Fibroblast of pulmonary artery (primary cell): ENCODE data around the gene ZSCAN12.

Source experiments
- DNase-seq: peaks from one replicate; pipeline ENCODE4 v3.0.0-alpha.2; 2010; ENCODE audit warnings: low read depth
- H3K4me3 ChIP-seq: replicated peaks from 2 replicates; pipeline ENCODE4 v1.5.1; 2011; ENCODE audit warnings: low read depth, mild to moderate bottlenecking, control low read depth, low read length, moderate library complexity
- CTCF ChIP-seq: IDR thresholded peaks from 2 replicates; pipeline ENCODE4 v1.5.1; 2011; ENCODE audit warnings: mild to moderate bottlenecking, control low read depth, low read length, inconsistent platforms; ENCODE audit errors: missing control alignments

Gene ZSCAN12

GRCh38 chr6:28436404-28436803 is 36.9 kb upstream of the ZSCAN12 start:
- no peak for TF ChIP-seq CTCF
- no peak overlapping the region for H3K4me3 ChIP-seq
- no peak for DNase-seq

- DNase-seq = no peak
- no peak for TF ChIP-seq CTCF
- no peak overlapping the region for H3K4me3 ChIP-seq
These were observed 33.6 kb upstream of the ZSCAN12 start for GRCh38 chr6:28433119-28433518.

- TF ChIP-seq CTCF = no peak
- H3K4me3 ChIP-seq = no peak overlapping the region
- no peak for DNase-seq
These were observed 30.2 kb upstream of the ZSCAN12 start for GRCh38 chr6:28429781-28430180.

- no peak for TF ChIP-seq CTCF
- H3K4me3 ChIP-seq = no peak overlapping the region
- no peak for DNase-seq
These were observed 26.5 kb upstream of the ZSCAN12 start for GRCh38 chr6:28425944-28426541.

- no peak for DNase-seq
- no peak overlapping the region for H3K4me3 ChIP-seq
- no peak for TF ChIP-seq CTCF
These were observed 24.6 kb upstream of the ZSCAN12 start for GRCh38 chr6:28424163-28424562.

- no peak for DNase-seq
- no peak for TF ChIP-seq CTCF
- H3K4me3 ChIP-seq = no peak overlapping the region
These were observed 24.0 kb upstream of the ZSCAN12 start for GRCh38 chr6:28423546-28423945.

- no peak overlapping the region for H3K4me3 ChIP-seq
- DNase-seq = no peak
- no peak for TF ChIP-seq CTCF
These were observed 14.1 kb upstream of the ZSCAN12 start for GRCh38 chr6:28413681-28414080.
